Breast epithelium (tissue), 3 donors: ENCODE data around the gene CCDC178.

Experiments used
- POLR2A ChIP-seq: fragments of 450-650 bp; IDR thresholded peaks from one replicate; pipeline ENCODE4 v1.6.1; 2016; ENCODE audit warnings: antibody characterized with exemption, mild to moderate bottlenecking, moderate library complexity
- POLR2AphosphoS5 ChIP-seq, 3 donors: sonication (generic); formaldehyde crosslinking; IDR thresholded peaks; one replicate each; pipeline ENCODE4 v1.6.1; 2017; ENCODE audit warnings: antibody characterized with exemption in 3 of 3
- TF ChIP-seq, protein P1 (sequence below), 3 donors: fragments of 450-650 bp; IDR thresholded peaks; one replicate each; pipeline ENCODE4 v1.5.1; 2016 to 2017; ENCODE audit warnings: antibody characterized with exemption in 3 of 3, mild to moderate bottlenecking in 3 of 3, moderate library complexity in 3 of 3

DNA sequence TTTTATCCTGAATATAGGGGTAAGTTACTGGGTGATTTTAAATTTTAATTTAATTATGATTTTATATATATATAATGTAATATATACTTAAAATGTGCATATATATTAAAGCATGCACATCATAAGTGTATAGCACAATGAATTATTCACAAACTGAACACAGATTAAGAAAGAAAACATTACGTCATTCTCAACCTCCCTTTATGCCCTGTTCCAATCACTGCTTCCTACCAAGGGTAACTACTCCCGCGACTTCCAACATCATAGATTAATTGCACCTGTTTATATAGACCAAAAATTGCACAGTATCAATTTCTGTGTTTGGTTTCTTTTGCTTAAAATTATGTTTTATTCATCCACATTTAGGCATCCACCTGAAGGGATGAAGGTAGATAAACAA is 366.4 kb downstream of the CCDC178 start:
- TF ChIP-seq, protein P1, sequence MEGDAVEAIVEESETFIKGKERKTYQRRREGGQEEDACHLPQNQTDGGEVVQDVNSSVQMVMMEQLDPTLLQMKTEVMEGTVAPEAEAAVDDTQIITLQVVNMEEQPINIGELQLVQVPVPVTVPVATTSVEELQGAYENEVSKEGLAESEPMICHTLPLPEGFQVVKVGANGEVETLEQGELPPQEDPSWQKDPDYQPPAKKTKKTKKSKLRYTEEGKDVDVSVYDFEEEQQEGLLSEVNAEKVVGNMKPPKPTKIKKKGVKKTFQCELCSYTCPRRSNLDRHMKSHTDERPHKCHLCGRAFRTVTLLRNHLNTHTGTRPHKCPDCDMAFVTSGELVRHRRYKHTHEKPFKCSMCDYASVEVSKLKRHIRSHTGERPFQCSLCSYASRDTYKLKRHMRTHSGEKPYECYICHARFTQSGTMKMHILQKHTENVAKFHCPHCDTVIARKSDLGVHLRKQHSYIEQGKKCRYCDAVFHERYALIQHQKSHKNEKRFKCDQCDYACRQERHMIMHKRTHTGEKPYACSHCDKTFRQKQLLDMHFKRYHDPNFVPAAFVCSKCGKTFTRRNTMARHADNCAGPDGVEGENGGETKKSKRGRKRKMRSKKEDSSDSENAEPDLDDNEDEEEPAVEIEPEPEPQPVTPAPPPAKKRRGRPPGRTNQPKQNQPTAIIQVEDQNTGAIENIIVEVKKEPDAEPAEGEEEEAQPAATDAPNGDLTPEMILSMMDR (IDR thresholded peaks at IDR 0.05), result no peak
- TF ChIP-seq POLR2AphosphoS5 (IDR thresholded peaks at IDR 0.05) (no peak), POLR2A (no peak)
